Midbrain (tissue), 1 donor: ENCODE measurements around the gene ARIH1.
"Not testable (repeated sequence)": the region's sequence is repeated elsewhere in the genome, so short reads cannot be mapped to it uniquely, and the experiment has no call there.

Experiments used
- DNase-seq: peaks from one replicate; lab custom pipeline; 2025; lab: John Stamatoyannopoulos, UW

ARIH1 gene

DNA sequence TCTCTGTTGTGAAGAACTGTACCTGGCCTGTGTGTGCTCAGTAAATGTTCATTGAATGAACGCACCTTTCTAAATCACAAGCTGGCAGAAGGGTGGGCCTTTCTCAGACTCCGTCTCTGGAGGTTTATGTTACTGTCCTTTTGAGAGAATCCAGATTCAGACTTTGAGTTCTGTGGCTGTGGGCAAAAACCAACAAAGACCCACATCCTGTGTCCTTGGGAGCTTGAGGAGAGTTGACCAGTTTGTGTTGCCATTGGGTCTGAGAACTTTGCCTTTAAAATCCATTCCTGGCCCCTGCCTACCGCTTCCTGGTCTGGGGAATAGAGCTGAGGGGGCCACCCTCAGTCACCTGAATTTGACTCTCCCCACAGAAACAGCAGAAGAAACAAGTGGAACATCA is 134.0 kb downstream of the ARIH1 start:
- DNase-seq, result not testable (repeated sequence)

DNA sequence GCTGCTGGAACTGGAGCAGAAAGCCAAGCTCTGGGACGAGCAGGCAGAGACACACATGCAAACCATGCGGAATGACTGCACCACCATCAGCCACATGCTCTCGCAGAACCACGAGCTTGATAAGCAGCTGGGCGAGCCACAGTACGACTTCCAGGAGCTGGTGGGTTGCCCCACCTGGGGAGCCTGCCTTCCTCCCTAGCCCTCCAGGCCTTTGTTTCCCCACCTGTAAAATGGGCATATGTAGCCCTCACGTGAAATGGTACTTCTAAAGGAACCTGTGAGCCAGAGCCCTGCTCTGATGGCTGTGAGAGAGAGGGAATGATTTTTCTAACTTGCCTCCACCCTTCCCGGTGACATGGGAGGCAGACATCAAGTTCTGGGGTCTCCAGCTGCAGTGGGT is 135.7 kb downstream of the ARIH1 start:
- no peak for DNase-seq

DNA sequence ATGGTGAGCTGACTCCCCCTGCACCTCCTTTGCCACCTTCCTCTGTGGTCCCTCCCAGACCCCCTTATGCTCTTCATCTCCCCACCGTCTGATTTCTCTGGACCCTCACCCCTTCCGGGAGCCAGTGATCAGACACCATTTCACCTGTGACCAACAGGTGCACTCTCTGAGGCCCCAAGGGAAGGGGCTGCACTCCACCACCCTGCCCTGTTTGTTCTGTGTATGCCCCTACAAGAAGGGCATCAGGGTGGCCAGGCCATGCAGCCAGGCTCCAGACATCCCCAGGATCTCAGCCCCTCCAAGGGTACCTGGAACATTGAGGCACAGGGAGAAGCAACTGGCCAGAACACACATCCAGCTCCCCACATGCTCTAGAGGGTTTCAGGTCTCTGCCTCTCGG is 138.2 kb downstream of the ARIH1 start:
- DNase-seq, result not testable (repeated sequence)

DNA sequence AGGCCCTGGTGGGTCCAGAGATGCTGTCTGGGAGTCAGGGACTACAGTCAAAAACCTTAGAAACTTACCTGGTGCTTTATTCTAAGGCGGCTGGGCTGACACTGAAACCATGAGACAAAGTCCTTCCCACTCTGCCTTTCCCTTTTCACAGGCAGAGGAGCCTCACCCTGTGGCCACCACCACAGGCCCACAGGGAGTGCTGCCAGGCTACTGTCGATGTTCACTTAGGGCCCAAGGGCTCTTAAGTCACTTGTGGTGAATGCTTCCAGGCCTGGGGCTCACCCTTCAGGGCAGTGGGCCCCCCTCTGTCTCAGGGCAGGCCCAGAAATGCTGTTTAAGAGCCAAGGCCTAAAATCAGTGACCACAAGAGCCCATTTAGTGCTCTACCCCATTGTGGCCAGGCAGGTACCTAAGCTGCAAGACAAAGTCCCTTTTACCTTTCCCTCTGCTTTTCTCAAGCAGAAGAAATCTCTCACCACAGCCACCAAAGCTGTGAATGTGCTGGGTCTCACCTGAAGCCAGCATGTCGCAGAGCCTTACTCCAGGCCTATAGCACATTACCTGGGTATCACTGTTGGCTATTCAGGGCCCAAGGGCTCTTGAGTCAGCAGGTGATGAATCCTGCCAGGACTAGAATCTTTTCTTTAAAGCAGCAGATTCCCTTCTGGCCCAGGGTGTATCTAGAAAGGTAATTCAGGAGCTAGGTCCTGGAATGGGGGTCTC is 140.8 kb downstream of the ARIH1 start:
- DNase-seq, result no peak

DNA sequence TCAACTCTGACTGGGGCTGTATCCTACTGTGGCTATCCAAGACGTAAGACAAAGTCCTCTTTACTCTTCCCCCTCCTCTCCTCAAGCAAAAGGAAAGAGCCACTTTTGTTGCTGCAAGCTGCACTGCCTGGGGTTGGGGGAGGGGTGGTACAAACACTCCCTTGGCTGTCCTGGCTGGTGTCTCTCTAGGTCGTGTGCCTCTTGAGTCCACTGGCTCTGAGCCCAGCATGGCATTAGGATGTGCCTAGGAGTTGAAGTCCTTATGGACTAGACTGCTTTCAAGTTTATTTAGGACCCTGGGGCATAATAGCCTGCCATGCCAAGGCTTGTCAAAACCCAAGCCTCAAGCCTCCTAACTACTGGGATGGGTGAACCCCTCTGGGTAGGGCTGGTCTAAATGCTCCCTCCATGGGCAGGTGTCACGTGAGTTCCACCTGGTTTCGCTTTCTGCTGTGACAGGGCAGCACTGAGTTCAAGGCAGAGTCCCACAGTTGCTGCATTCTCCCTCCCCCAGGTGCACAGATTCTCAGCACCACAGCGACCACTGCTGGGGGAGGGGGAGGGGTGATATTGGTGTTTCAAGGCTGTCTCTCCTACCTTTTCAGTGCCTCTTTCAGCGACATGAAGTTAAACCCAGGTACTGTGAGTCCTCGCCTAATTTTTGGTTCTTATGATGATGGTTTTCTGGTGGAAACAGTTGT is 141.6 kb downstream of the ARIH1 start:
- not testable (repeated sequence) for DNase-seq

DNA sequence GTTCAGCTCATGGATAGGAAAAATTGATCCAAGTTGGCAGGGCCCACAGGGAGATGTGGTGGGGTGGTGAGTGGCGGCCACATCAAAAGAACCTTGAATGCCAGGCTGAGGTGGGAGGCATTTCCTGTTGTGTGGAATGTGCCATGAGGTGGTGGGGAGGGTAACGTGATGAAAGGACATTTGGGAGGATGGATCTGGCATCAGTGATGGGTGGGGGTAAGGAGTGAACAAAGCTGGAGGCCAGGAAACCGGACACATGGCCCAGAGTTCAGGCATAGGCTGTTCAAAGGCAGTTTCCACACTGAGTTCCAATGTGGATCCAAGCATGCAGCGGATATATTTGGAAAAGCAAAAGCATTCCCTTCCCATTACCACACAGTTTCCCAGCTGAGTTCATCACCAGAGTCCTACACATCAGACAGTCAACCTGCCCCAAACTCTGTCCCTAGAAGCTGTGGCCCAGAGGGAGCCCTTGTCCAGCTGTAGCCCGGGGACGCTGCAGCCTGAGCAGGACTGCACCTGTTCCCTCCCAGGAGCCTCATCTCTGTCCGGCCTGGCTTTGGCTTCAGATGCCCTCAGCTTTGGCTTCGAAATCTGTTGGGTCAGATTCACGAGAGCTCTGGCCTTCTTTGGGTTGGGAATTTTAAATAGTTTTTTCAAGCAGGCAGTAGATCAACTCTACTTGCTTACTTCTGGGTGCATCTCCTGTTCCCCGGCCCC is 142.5 kb downstream of the ARIH1 start:
- no peak for DNase-seq

DNA sequence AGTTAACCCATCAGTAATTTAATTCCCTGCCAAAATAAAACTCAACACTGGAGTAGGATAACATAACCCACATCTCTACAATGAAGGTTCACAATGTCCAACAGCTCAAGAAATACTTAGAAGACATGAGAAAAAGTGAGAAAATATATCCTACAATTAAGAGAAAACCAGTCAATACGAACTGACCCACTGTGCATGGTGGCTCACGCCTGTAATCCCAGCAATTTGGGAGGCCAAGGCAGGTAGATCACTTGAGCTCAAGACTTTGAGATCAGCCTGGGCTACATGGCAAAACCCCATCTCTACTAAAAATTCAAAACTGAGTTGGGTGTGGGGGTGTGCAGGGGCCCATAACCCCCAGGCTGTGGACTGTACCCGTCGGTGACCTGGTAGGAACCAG is 149.7 kb downstream of the ARIH1 start:
- DNase-seq, result not testable (repeated sequence)

DNA sequence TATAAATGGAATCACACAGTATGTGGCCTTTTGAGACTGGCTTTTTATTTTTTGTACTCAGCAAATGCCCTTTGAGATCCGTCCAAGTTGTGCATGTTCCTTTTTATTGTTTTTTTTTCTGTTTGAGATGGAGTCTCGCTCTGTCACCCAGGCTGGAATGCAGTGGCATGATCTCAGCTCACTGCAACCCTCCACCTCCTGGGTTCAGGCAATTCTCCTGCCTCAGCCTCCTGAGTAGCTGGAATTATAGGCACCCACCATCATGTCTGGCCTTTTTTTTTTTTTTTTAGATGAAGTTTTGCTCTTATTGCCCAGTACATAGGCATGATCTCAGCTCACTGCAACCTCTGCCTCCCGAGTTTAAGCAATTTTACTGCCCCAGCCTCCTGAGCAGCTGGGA is 152.0 kb downstream of the ARIH1 start:
- DNase-seq, result not testable (repeated sequence)

DNA sequence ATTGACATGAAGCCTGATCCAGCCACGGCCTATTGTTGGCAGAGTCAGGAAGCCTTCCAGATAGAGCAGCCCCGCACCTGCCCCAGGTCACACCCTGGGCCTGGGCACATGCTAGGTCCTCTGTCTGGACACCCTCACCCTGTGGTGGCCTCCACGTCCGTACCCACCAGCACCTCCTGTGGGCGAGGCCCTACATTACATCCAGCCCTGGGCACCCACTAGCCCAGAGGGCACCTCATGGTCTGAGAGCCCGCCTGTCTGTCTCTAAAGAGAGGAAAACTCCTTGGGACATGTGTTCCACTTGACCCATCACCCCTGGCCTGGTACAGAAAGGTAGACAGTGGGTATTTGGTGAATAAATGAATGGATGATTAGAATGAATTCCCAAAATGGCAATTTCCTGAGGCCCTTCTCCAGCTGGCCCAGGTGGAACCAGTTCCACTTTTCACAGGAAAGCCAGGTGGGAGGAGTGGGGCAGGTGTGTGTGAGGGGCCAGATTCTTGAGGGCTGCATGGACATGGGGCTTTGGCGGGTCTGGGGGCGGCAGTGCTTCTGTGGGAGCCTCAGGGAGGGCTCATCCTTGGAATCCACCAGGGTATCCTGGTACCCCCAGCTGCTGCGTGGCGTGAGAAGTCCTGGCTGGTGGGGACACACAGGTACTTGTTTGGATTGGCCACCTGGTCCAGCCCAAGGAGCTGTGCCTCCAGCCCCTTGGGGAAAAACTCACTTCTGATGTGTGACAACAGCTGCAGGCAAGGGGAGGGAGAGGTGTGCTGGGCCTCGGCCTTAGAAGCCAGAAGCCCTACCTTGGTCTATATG is 154.3 kb downstream of the ARIH1 start:
- not testable (repeated sequence) for DNase-seq

DNA sequence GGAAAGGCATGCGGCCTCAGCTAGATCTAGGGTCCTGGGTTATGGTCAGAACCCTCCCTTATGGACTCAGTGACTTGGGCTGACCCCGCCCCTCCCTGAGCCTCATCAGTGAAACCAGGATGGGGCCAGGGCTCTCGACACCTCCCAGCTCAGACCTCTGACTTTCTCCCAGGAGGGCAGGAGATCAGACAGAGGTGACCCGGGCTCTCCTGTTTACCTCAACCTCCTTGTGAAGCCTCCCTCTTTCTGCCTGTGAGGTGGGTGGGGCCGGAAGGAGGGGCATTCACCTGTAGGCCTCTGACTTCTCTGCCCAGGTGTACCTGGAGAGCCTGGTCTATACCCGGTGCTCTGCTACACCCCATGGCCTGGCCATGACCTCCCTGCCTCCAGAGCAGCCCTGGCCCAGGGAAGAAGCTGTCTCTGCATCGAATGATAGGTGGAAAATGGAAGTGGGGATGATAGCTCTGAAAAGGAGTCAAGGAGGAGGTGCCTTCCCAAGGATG is 155.0 kb downstream of the ARIH1 start:
- not testable (repeated sequence) for DNase-seq

DNA sequence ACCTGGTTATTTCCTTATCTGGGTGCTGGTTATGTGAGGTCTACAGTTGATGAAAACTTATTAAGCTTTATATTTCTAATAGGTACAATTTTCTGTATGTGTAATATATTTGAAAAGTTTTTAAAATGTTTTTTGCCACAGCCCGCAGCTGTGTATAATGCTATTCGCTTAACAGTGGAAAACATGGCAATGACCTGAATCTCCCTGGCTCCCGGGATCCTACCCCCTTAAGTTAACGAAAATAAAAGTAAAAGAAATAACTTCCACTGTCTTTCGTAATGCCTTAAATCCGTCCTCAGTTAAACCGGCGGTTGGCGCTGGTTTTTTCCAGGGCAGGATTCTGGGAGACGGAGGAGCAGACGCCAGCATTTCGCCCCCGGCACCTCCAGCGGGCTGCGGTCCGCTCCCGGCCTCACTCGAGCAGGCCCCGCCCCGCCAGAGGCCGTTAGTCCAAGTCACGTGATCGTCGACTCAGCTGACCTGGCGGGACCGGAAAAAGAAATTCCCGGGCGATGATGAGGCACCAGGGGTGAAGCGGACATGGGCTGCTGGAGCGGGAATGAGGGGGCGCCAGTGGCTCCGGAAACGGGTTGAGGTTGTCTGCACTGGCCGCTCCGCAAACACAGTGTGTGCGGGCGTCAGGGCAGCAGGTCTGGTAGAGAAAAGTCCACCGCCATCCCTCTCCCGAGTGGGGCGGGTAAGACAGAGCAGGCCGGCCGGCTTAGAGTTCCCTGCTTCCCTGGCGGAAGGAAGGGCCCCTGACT is 162.6 kb downstream of the ARIH1 start:
- not testable (repeated sequence) for DNase-seq

DNA sequence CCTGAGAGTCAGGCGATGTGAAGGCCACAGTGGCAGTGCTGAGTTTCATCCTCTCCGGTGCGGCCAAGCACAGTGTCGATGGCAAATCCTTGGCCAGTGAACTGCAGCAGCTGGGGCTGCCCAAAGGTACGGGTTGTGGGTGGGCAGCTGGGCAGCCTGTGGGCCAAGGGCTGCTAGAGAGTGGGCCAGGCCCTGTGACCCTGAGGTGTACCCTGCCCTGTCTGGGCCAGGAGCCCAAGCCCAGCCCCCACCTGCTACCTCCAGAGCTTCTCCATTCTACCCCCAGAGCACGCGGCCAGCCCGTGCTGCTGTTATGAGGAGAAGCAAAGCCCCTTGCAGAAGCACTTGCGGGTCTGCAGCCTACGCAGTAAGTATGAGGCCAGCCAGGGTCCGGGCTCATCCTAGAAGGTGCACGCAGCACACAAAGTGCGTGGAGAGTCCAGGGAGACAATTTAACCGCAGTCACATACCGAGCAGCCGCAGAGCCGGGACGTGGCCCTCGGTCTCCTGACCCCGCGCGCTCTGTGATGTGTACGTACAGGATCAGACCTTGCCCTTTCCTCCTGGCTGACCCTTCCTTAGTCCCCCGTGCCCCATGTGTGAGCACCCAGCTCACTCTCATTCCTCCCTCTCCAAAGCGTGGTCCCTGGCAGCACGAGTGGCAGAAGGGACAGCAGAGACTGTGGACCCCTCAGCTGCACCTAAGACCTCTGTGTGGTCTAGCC is 165.8 kb downstream of the ARIH1 start:
- DNase-seq, result not testable (repeated sequence)

DNA sequence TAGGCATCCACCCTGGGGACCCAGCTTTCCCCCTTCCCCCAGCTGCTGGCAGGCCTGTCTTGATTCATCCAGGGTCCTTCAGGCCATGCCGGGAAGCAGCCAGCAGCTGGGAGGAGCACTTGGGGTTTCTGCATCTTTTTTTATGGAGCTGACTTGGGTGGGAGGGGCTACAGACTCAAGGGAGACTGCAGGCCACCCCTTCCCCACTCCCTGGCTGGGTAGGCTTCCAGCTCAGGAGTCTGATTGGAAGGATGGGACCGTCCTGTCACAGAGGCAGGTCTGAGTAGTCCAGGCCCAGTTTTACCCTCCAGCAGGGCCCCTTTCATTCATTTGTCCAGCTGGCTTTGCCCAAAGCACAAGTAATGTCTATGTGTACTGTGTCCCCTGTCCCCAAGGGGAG is 168.1 kb downstream of the ARIH1 start:
- not testable (repeated sequence) for DNase-seq

DNA sequence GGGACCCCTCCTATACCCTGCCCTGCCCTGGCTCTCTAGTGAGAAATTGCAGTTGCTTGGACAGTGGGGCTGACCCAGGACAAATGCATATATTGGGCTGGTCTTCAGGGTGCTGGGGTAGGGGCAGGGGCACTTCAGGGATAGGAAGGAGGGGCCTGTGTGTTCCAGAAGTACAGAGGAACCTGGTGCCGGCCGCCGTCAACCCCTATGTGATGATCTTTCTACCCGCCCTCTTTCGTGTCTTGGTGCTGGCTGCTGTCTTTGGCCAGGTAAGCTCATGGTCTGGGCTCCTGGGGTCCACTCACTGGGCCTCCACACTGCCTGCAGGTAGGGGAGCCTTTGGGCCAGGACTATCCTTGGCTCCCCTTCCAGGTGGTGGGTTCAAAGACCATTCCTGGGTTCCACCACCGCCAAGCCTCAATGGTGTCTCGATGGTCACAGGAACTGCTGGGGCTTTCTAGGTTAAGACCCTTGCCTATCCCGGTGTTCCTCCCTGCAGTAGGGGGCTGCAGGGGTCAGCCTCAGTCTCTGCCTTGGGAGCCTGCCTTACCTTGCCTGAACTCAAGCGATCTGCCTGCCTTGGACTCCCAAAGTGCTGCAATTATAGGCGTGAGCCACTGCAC is 174.6 kb downstream of the ARIH1 start:
- DNase-seq, result not testable (repeated sequence)
